GM10248 (cell line): ENCODE data around the gene STAB1.

Experiments used
- CTCF ChIA-PET: fragments of 300-600 bp; sonication (Branson Sonifier 250); formaldehyde crosslinking; extraction: SDS; loops from one replicate; lab custom pipeline; 2021; ENCODE audit warnings: antibody characterized with exemption; lab: Yijun Ruan, JAX
- POLR2A ChIA-PET: fragments of 350-650 bp; sonication (Branson Sonifier 250); formaldehyde crosslinking; extraction: SDS; loops from one replicate; lab custom pipeline; 2020; ENCODE audit warnings: antibody characterized with exemption; lab: Yijun Ruan, JAX
- DNase-seq: peaks from one replicate; pipeline ENCODE4 v3.0.0; 2012; ENCODE audit errors: extremely low spot score
- TF ChIP-seq, protein P1 (sequence below): IDR thresholded peaks from 2 replicates; pipeline ENCODE4 v1.5.1; 2012; ENCODE audit warnings: mild to moderate bottlenecking, low read depth; ENCODE audit errors: extremely low read depth, missing control alignments, control extremely low read depth

Gene STAB1

DNA sequence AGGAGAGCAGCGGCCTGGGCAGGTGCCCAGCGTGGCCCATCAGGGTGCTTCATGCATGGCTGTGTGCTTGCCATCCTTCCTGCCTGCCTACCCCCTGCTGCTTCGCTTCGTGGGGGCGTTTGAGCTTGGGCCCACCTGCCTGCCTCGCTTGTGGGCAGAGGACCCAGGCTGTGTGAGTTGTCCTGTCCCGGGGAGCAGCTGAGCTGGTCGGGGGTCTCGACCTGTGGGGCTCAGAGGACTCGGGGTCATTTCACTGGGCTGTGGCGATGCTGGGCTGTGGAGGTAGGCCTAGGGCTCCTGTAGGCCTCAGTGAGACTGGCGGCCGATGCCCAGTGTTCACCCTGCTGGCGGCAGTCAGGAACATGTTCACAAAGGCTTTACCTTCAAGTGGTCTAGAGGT, 12.1 kb upstream of the STAB1 start:
- no peak for DNase-seq
- POLR2A ChIA-PET: no interaction called here
- TF ChIP-seq, protein P1, sequence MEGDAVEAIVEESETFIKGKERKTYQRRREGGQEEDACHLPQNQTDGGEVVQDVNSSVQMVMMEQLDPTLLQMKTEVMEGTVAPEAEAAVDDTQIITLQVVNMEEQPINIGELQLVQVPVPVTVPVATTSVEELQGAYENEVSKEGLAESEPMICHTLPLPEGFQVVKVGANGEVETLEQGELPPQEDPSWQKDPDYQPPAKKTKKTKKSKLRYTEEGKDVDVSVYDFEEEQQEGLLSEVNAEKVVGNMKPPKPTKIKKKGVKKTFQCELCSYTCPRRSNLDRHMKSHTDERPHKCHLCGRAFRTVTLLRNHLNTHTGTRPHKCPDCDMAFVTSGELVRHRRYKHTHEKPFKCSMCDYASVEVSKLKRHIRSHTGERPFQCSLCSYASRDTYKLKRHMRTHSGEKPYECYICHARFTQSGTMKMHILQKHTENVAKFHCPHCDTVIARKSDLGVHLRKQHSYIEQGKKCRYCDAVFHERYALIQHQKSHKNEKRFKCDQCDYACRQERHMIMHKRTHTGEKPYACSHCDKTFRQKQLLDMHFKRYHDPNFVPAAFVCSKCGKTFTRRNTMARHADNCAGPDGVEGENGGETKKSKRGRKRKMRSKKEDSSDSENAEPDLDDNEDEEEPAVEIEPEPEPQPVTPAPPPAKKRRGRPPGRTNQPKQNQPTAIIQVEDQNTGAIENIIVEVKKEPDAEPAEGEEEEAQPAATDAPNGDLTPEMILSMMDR: no peak
- CTCF ChIA-PET: interaction anchor here (0.8 to 1.5 kb wide), 3 partner anchors 8 to 37 kb away, joined by 3 to 4 read pairs (median 3); no protein-coding TSS in a partner anchor

GRCh38 chr3:52483577-52484381, 11.4 kb upstream of the STAB1 start:
- ChIA-PET POLR2A (no interaction called here), CTCF (no interaction called here)
- TF ChIP-seq, protein P1: no peak
- DNase-seq: no peak

DNA sequence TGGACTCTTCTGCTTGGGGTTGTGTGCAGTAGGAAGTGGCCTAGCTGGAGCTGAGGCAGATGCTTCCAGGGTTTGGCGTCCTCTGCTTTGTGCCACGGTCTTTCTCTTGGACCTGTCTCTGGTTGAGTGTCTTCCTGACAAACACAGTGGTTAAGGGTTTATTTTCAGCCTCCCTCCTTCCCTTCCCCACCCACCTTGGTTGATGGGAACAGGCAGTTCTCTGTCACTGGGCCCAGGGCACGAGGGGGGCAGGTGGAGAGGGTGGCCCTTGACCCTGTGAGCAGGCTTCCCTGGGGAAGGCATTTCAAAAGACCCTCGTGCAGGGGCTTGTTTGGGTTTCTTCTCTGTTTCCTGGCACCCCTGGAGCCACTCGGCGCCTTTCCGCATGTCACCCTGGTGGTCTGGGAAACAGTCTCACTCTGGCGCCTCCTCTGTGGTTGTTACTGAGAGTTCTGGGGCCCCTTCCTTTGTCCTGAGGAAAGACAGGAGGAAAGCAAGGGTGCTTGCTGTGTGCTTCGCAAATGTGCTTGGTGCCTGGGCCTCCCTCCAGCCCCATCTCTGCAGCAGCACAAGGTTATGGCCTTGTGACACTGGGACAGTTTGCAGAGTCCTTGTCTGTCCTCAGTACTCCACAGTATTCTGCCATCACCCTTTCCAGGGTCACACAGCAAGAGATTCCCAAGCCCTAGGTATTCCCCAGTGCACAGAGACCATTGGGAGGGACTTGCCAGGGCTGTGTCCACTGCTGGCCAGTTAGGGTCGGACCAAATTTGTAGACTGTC, 10.3 kb upstream of the STAB1 start:
- no peak for DNase-seq
- CTCF ChIA-PET: interaction anchor here (1.5 kb wide), 1 partner anchor 26 kb away, joined by 4 read pairs; no protein-coding TSS in a partner anchor
- POLR2A ChIA-PET: no interaction called here
- TF ChIP-seq, protein P1: no peak

- TF ChIP-seq, protein P1: no peak
- ChIA-PET CTCF (interaction anchor here (1.8 kb wide), 1 partner anchor 16 kb away, joined by 6 read pairs; no protein-coding TSS in a partner anchor), POLR2A (no interaction called here)
Measured at GRCh38 chr3:52487050-52487787, 7.9 kb upstream of the STAB1 start.

DNA sequence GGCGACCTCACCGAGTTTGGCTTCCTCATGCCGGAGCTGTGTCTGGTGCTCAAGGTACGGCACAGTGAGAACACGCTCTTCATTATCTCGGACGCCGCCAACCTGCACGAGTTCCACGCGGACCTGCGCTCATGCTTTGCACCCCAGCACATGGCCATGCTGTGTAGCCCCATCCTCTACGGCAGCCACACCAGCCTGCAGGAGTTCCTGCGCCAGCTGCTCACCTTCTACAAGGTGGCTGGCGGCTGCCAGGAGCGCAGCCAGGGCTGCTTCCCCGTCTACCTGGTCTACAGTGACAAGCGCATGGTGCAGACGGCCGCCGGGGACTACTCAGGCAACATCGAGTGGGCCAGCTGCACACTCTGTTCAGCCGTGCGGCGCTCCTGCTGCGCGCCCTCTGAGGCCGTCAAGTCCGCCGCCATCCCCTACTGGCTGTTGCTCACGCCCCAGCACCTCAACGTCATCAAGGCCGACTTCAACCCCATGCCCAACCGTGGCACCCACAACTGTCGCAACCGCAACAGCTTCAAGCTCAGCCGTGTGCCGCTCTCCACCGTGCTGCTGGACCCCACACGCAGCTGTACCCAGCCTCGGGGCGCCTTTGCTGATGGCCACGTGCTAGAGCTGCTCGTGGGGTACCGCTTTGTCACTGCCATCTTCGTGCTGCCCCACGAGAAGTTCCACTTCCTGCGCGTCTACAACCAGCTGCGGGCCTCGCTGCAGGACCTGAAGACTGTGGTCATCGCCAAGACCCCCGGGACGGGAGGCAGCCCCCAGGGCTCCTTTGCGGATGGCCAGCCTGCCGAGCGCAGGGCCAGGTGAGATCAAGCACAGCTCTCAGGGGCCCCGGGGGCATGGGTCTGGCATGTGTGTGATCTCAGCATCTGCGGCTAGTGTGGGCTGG, 7.1 kb upstream of the STAB1 start:
- no peak for DNase-seq
- POLR2A ChIA-PET: no interaction called here
- CTCF ChIA-PET: interaction anchor here (1.1 to 1.8 kb wide), 2 partner anchors 17 to 76 kb away, joined by 3 to 6 read pairs; no protein-coding TSS in a partner anchor
- TF ChIP-seq, protein P1: no peak

More at GRCh38 chr3:52487050-52487787, 7.9 kb upstream of the STAB1 start:
- no peak for DNase-seq
